PC-9 (cell line): Measurements from ENCODE around the gene ARHGAP24. TPM values are rescaled to one million over a fixed set of nuclear protein-coding genes. Genes with fewer than 3 reads are reported as not detected.
"Not testable (repeated sequence)": the region's sequence is repeated elsewhere in the genome, so short reads cannot be mapped to it uniquely, and the experiment has no call there.

Source experiments
- BruUV-seq: library from RNA; stranded (reverse); fragments of 400-500 nt; replicated peaks from 2 replicates; lab custom pipeline; 2021; lab: Mats Ljungman, UMichigan
- CTCF ChIA-PET: fragments of 300-600 bp; sonication (Branson Sonifier 250); formaldehyde crosslinking; loops from one replicate; lab custom pipeline; 2022; ENCODE audit warnings: antibody characterized with exemption; lab: Charles Lee
- POLR2A ChIA-PET: fragments of 300-600 bp; sonication (Branson Sonifier 250); formaldehyde crosslinking; loops from one replicate; lab custom pipeline; 2022; ENCODE audit warnings: antibody characterized with exemption; ENCODE audit not compliant: unreplicated experiment; lab: Charles Lee
- DNase-seq, 2 experiments: peaks; one replicate each; pipeline versions ENCODE4 v3.0.0 to v3.0.0-alpha.2; 2015 to 2022; ENCODE audit warnings: mixed read lengths in 1 of 2
- H2AFZ ChIP-seq: fragments of 200-600 bp; sonication (generic); 2 replicates; pipeline ENCODE4 v1.8.1; 2017; ENCODE audit warnings: antibody characterized with exemption
- H3F3A ChIP-seq: fragments of 200-600 bp; sonication (generic); 2 replicates; pipeline ENCODE4 v1.8.1; 2017; ENCODE audit warnings: antibody characterized with exemption, mild to moderate bottlenecking, low read depth; ENCODE audit not compliant: insufficient read depth
- H3K27ac ChIP-seq: fragments of 200-600 bp; sonication (generic); 2 replicates; pipeline ENCODE4 v1.6.1; 2016; ENCODE audit warnings: mixed run types
- H3K27me3 ChIP-seq: fragments of 200-600 bp; sonication (generic); 2 replicates; pipeline ENCODE4 v1.6.1; 2016; ENCODE audit warnings: low read depth, mixed run types; ENCODE audit not compliant: insufficient read depth
- H3K36me3 ChIP-seq: fragments of 200-600 bp; sonication (generic); 2 replicates; pipeline ENCODE4 v1.6.1; 2016; ENCODE audit warnings: low read depth, mixed run types
- H3K4me1 ChIP-seq: fragments of 200-600 bp; sonication (generic); replicated peaks from 2 replicates; pipeline ENCODE4 v1.6.1; 2016; ENCODE audit warnings: mixed run types; ENCODE audit not compliant: insufficient read depth
- H3K4me2 ChIP-seq: fragments of 200-600 bp; sonication (generic); 2 replicates; pipeline ENCODE4 v1.6.1; 2017; ENCODE audit warnings: mixed run types
- H3K4me3 ChIP-seq: fragments of 200-600 bp; sonication (generic); 2 replicates; pipeline ENCODE4 v1.6.1; 2016; ENCODE audit warnings: mixed run types
- H3K79me2 ChIP-seq: fragments of 200-600 bp; sonication (generic); 2 replicates; pipeline ENCODE4 v1.6.1; 2017; ENCODE audit warnings: low read depth, mixed run types
- H3K9me2 ChIP-seq: fragments of 200-600 bp; sonication (generic); 2 replicates; pipeline ENCODE4 v1.8.1; 2017; ENCODE audit warnings: mild to moderate bottlenecking; ENCODE audit not compliant: insufficient read depth
- H3K9me3 ChIP-seq: fragments of 200-600 bp; sonication (generic); 2 replicates; pipeline ENCODE4 v1.8.1; 2016; ENCODE audit warnings: low read depth; ENCODE audit not compliant: insufficient read depth
- H4K20me1 ChIP-seq: fragments of 200-600 bp; sonication (generic); 2 replicates; pipeline ENCODE4 v1.8.1; 2017; ENCODE audit not compliant: insufficient read depth
- CTCF ChIP-seq: fragments of 200-600 bp; sonication (generic); conservative IDR thresholded peaks from 2 replicates; pipeline ENCODE4 v1.6.1; 2017; ENCODE audit warnings: mixed run types, antibody characterized with exemption, mild to moderate bottlenecking, moderate library complexity
- EZH2 ChIP-seq: fragments of 200-600 bp; sonication (generic); IDR thresholded peaks from 2 replicates; pipeline ENCODE4 v1.8.0; 2017; ENCODE audit warnings: antibody characterized with exemption, low read depth
- intact Hi-C: fragments of 100-400 bp; cut with micrococcal nuclease; formaldehyde crosslinking; loops from one replicate; pipeline ENCODE4 v1.10.0; 2022; ENCODE audit not compliant: unreplicated experiment
- total RNA-seq: library from RNA; stranded (reverse); gene quantifications from 2 replicates; pipeline ENCODE4 v1.2.3, GENCODE V29; 2021

ARHGAP24 gene
- total RNA-seq, 1 experiment from 2014 or later, result 2.2 TPM

GRCh38 chr4:85913931-85914694, 439.2 kb downstream of the ARHGAP24 start:
- DNase-seq, result no peak
- H3K9me3 ChIP-seq, result no peaks in the 10 kb centered on the region
- H3K27ac ChIP-seq, result no peak overlapping the region
- ChIA-PET POLR2A (no interaction called here), CTCF (no interaction called here)
- no peaks in the 10 kb centered on the region for H3K4me1 ChIP-seq
- no peak for TF ChIP-seq CTCF
- TF ChIP-seq EZH2, result no peak
- H3K9me2 ChIP-seq, result no peaks in the 10 kb centered on the region
- H3K36me3 ChIP-seq, result no peaks in the 10 kb centered on the region
- intact Hi-C loops, result no loop called here
- no peaks in the 10 kb centered on the region for H4K20me1 ChIP-seq
- no peak overlapping the region for H3K4me2 ChIP-seq
- no peaks in the 10 kb centered on the region for H3K79me2 ChIP-seq
- H3K4me3 ChIP-seq, result no peak overlapping the region
- no TSS peak for BruUV-seq
- H3K27me3 ChIP-seq, result no peaks in the 10 kb centered on the region
- H3F3A ChIP-seq, result no peaks in the 10 kb centered on the region
- no peak overlapping the region for H2AFZ ChIP-seq

GRCh38 chr4:85915570-85915969, 440.6 kb downstream of the ARHGAP24 start:
- BruUV-seq, H3K27me3 ChIP-seq, H3K9me3 ChIP-seq, H3K4me3 ChIP-seq, H3K4me2 ChIP-seq, H3K79me2 ChIP-seq, POLR2A ChIA-PET, H4K20me1 ChIP-seq, H2AFZ ChIP-seq, H3K27ac ChIP-seq, CTCF ChIA-PET, DNase-seq, H3F3A ChIP-seq, intact Hi-C loops, H3K36me3 ChIP-seq, H3K4me1 ChIP-seq, H3K9me2 ChIP-seq: not testable (repeated sequence)

- ChIA-PET POLR2A (no interaction called here), CTCF (no interaction called here)
- H3F3A ChIP-seq, result no peaks in the 10 kb centered on the region
- H3K4me2 ChIP-seq, result no peak overlapping the region
- no peaks in the 10 kb centered on the region for H3K4me1 ChIP-seq
- no peaks in the 10 kb centered on the region for H3K36me3 ChIP-seq
- H3K27me3 ChIP-seq, result no peaks in the 10 kb centered on the region
- H3K79me2 ChIP-seq, result no peaks in the 10 kb centered on the region
- H3K9me2 ChIP-seq, result no peaks in the 10 kb centered on the region
- TF ChIP-seq CTCF (no peak), EZH2 (no peak)
- DNase-seq, result no peak
- no peaks in the 10 kb centered on the region for H3K9me3 ChIP-seq
- BruUV-seq, result no TSS peak
- H3K4me3 ChIP-seq, result no peak overlapping the region
- H4K20me1 ChIP-seq, result no peaks in the 10 kb centered on the region
- no peak overlapping the region for H3K27ac ChIP-seq
- intact Hi-C loops, result no loop called here
- H2AFZ ChIP-seq, result no peak overlapping the region
These were observed 444.4 kb downstream of the ARHGAP24 start for GRCh38 chr4:85919200-85919887.
